Measurements from ENCODE around the gene PCBP4.
A peak's percentile ranks its signal among the peaks of the same experiment; 100 is the strongest.

The PCBP4 gene

DNA sequence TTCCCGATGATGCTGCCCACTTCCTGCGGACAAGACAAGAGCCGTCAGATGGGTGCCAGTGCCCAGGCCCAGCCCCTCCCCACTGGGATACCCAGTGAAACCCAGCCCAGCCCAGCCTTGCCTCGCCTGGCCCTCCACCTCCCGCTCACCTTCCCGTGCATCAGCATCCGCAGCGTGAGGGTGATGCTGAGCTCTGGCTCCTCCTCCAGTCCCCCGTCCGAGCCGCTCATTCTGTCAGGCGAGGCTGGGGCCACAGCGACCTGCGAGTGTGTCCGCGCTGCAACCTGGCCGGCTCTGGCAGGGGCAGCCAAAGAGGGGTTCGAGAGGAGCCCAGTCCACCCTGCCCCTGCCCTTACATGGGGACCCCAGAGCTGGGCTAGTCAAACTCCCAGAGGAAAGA, 6.2 kb downstream of the PCBP4 start:
- DNase-seq, result no peak
- in situ Hi-C loops (cut with MboI; ENCODE audit: low pct_unique_long_range_greater_than_20kb, low sequenced_read_pairs), result no loop called here

DNA sequence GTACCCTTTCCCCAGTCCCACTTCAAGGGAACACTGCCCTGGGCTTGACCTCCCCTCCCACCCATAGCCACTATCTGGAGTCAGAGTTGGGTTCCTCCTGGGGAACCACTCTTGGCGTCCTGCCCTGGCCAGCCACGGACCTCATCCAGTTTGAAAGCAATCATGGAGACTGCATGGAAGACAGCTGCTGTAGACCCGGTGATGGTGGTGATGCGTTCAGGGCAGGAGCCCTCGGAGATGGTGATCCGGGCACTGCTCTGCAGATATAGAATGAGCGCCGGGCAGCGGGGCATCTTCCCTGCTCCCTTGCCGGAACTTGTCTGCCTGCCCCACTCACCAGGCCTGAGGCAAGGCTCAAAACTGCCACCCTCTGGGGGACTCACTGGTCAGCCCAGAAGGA, 6.9 kb downstream of the PCBP4 start:
- no peak for DNase-seq
- in situ Hi-C loops (cut with MboI; ENCODE audit: low pct_unique_long_range_greater_than_20kb, low sequenced_read_pairs), result no loop called here

DNA sequence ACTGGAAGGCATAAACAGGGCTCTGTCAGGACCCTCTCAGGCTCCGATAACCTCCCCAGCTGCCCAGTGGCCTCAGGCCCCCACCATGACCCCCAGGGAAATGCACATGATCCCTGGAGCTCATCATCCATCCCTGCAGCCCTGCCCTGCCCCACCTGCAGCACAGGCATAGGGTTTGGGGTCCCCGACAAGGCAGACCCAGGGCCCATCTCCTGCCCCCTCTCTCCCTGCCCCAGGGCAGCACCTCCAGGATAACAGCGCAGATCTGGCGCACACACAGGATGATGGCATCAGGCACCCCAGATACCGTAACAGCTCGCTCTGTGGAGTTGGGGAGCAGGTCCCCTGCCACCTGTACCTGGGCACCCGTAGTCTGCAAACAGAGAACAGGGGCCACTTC, 7.6 kb downstream of the PCBP4 start:
- in situ Hi-C loops (cut with MboI; ENCODE audit: low pct_unique_long_range_greater_than_20kb, low sequenced_read_pairs), result no loop called here
- DNase-seq, result no peak

DNA sequence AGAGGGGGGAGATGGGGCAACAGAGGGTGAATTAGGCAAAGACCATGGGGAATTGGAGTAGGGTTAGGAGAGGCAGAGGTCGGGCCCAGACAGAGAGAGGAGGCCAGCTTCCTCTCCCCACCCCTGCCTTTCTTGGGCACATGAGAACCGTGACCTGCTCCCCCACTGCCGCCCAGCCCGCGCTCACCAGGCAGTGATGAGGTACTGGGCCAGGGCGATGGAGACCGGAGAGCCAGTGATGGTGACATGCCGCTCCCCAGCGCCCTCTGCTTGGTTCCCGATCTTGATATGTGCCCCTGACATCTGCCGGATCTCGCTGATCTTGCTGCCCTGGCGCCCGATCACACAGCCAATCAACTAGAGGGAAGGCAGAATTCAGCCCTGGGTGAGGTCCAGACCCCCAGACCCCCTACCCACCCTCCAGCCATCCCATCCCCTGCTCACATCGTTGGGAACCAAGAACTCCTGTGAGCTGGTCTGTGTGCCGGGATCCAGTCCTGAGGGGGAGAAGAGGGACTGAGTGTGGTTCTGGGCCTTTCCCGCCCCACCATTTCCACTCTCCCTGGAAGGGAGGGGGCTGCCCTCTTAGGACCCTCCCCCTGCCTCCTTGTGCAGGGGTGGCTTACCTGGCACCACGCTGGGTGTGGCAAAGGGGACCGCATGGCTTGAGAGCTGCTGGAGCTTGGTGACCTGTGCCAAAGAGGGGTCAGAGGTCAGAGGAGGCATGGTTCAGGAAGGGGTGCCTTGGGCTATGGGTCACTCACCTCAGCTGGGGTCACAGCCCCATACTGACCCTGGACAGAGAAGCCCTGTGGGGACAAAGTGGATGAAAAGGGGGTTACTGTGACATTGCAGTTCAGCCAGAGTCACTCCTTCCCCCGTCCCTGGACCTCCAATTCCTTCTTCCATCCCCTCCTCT, 8.4 kb downstream of the PCBP4 start:
- in situ Hi-C loops (cut with MboI; ENCODE audit: low pct_unique_long_range_greater_than_20kb, low sequenced_read_pairs), result no loop called here

DNA sequence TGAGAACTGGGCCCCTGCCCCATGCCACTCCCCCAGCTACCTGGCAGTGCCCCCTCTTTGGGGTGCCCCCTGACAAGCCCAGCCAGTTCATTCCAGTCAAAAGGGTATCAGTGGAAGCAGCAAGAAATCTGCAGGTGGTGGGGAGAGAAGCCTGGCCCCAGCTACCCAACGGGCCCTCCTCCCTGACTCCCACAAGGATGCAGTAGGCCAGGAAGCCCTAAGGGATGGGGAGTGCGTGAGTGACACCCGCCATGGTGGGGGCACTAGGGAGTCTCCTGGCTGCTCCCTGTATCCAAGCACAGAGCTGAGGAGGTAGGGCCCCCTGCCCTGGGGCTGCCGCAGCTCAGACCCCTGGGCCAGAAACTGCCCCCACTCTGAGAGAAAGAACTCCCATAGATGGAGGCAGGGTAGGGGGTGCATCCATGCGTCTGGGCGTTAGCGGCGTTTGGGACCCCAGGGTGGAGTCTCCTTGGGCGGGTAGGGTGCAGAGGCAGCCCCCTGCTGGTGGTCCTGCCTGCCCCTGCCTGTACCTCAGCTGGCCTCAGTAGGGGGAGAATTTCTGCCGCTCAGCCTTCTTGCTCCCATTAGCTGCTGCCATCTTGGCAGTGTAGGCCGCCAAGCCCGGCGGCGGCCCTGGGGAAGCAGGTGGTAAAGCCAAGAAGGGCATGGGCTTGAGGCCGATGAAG, 9.6 kb downstream of the PCBP4 start:
- no peak for DNase-seq
- in situ Hi-C loops (cut with MboI; ENCODE audit: low pct_unique_long_range_greater_than_20kb, low sequenced_read_pairs), result no loop called here

More for the DNA sequence above, 8.4 kb downstream of the PCBP4 start:
- DNase-seq, result no peak

DNA sequence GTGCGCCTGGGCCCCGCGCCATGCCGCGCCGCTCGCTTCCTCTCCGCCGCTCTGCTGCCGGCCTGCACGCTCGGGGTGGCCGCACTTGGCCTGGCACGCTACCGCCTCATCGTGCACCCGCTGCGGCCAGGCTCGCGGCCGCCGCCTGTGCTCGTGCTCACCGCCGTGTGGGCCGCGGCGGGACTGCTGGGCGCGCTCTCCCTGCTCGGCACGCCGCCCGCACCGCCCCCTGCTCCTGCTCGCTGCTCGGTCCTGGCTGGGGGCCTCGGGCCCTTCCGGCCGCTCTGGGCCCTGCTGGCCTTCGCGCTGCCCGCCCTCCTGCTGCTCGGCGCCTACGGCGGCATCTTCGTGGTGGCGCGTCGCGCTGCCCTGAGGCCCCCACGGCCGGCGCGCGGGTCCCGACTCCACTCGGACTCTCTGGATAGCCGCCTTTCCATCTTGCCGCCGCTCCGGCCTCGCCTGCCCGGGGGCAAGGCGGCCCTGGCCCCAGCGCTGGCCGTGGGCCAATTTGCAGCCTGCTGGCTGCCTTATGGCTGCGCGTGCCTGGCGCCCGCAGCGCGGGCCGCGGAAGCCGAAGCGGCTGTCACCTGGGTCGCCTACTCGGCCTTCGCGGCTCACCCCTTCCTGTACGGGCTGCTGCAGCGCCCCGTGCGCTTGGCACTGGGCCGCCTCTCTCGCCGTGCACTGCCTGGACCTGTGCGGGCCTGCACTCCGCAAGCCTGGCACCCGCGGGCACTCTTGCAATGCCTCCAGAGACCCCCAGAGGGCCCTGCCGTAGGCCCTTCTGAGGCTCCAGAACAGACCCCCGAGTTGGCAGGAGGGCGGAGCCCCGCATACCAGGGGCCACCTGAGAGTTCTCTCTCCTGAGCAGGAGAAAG, 11.1 kb downstream of the PCBP4 start:
- DNase-seq, result no peak
- in situ Hi-C loops (cut with MboI; ENCODE audit: low pct_unique_long_range_greater_than_20kb, low sequenced_read_pairs), result no loop called here

DNA sequence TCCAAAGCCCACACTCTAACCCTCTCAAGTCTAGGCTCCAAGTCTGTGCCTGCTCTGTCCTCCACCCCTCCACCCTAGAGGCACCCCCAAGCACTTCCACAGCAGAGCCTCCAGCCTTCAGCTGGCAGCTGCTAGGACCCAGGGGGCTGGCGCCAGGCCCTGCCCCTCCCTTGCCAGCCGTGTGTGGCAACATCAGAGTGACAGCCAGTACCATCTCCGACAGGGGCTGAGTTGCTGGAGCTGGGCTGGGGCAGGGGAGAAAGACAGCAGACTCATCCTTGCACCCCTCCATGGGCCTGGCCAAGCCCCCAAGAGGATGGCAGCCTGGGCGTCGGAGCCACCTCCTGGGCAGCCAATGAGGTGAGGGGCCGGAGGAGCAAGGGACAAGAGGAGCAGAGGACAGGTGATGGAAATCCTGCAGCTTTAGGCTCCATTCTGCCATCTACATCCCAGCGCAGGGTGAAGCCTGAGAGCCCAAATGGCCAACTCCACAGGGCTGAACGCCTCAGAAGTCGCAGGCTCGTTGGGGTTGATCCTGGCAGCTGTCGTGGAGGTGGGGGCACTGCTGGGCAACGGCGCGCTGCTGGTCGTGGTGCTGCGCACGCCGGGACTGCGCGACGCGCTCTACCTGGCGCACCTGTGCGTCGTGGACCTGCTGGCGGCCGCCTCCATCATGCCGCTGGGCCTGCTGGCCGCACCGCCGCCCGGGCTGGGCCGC, 11.9 kb downstream of the PCBP4 start, which contains the start of gene GPR62:
Gene GPR62, plus strand, starts transcription at position 207 of the 718 bp plus-strand sequence. Its CDS starts 272 bp downstream, at position 479.
- no peak for DNase-seq
- in situ Hi-C loops (cut with MboI; ENCODE audit: low pct_unique_long_range_greater_than_20kb, low sequenced_read_pairs), result no loop called here

DNA sequence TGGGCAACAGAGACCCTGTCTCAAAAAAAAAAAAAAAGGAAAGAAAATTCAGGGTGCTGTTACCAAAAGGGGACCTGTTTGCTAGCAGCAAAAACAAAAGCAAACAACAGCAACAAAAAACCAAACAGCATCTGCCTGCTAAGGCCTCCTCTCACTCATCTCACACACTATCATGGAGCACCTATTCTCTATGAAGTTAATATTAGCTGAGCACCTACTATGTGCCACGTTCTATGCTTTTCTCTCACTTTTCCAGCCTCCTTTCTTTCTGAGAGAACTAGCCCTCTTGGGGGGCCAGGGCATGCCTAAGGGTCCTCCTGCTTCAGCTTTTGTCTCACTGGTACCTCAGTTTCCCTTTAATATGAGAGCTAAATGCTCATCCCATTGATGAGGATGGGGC, 12.5 kb downstream of the PCBP4 start:
- in situ Hi-C loops (cut with MboI; ENCODE audit: low pct_unique_long_range_greater_than_20kb, low sequenced_read_pairs), result no loop called here
- no peak for DNase-seq

DNA sequence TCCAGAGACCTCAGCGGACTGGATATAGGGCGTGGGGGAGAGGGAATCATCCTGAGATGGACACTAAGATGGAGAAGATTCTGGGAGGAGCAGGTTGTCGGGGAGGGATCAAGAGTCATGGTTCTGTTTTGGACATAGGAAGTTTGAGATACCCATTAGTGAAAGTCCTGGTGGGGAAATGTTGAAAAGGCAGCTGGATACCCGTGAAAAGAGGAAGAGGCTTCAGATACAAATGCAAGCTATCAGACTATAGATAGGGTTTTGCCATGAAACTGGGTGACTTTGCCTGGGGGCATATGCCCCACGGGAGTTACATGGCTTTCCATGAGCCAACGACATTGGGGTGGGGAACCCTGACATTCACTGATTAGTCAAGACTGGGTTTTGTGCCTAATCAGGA, 13.1 kb downstream of the PCBP4 start:
- DNase-seq, result peak; percentile 47
- in situ Hi-C loops (cut with MboI; ENCODE audit: low pct_unique_long_range_greater_than_20kb, low sequenced_read_pairs), result no loop called here

DNA sequence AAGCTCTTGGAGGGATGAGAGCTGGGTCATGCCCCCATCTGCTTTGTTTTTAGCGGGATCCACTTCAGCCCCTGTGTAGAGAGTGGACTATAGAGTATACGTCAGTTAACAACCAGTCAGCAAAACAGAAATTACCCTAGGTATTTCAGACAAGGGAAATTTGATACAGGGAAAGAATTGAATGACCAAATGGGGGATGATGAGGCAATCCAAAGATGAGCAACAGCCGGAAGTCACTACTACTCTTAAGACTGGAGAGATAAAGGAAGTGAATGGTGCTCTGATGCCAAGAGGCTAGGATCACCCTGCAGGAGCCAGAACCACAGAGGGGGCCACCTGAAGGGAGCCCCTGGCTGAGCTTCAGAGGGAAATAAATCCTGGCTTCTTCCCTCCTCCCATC, 13.8 kb downstream of the PCBP4 start:
- in situ Hi-C loops (cut with MboI; ENCODE audit: low pct_unique_long_range_greater_than_20kb, low sequenced_read_pairs), result no loop called here
- DNase-seq, result peak; percentile 64

DNA sequence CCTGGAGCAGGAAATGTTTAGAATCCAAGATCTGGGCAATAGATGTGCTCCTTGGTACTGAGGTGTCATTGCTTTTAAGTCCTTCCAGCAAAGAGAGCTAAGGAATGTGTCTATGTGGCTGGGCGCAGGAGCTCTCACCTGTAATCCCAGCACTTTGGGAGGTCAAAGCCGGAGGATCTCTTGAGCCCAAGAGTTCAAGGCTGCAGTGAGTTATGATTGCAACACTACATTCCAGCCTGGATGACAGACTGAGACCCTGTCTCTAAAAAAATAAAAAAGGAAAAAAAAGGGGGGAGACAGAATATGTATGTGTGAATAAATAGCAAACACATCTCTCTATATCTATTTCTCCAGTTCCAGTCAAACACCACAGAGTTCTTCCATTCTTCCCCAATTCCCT, 16.4 kb downstream of the PCBP4 start:
- in situ Hi-C loops (cut with MboI; ENCODE audit: low pct_unique_long_range_greater_than_20kb, low sequenced_read_pairs), result no loop called here

DNA sequence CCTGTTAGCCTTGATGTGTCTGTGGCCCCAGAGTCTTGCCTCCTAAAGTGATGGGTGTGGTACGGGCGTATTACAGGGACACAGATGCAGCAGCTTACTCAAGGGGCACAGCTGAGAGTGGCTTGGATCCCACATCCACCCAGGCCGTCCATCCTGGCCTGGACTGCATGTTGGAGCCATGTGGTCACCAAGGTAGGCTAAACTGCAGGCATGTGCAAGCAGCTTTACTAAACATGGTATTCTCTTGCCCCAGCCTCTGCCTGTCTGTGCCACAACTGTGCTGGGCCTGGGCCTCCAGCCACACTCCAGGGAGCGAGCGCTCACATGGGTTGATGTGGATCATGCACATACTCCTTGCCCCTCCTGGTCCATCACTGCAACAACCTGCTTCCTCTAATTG, 18.1 kb downstream of the PCBP4 start:
- in situ Hi-C loops (cut with MboI; ENCODE audit: low pct_unique_long_range_greater_than_20kb, low sequenced_read_pairs), result no loop called here
- no peak for DNase-seq

More for the DNA sequence above, 16.4 kb downstream of the PCBP4 start:
- DNase-seq, result no peak

DNA sequence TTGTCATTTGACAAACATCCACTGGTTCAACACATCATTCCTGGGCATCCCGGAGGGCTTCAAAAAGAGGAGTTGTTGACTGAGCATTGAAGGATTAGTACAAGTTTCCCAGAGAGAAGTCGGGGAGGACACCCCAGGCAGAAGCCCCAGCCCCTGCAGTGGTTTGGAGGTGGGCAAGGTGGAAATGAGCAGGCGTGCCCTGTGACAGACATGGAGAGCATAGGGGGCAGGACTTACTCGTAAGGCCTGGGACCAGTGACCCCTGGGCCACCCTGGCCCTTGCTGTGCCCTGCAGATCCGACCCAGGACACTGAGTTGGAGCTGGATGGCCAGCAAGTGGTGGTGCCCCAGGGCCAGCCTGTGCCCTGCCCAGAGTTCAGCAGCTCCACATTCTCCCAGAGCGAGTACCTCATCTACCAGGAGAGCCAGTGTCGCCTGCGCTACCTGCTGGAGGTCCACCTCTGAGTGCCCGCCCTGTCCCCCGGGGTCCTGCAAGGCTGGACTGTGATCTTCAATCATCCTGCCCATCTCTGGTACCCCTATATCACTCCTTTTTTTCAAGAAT, 19.2 kb downstream of the PCBP4 start:
- in situ Hi-C loops (cut with MboI; ENCODE audit: low pct_unique_long_range_greater_than_20kb, low sequenced_read_pairs), result no loop called here
- DNase-seq, result no peak

DNA sequence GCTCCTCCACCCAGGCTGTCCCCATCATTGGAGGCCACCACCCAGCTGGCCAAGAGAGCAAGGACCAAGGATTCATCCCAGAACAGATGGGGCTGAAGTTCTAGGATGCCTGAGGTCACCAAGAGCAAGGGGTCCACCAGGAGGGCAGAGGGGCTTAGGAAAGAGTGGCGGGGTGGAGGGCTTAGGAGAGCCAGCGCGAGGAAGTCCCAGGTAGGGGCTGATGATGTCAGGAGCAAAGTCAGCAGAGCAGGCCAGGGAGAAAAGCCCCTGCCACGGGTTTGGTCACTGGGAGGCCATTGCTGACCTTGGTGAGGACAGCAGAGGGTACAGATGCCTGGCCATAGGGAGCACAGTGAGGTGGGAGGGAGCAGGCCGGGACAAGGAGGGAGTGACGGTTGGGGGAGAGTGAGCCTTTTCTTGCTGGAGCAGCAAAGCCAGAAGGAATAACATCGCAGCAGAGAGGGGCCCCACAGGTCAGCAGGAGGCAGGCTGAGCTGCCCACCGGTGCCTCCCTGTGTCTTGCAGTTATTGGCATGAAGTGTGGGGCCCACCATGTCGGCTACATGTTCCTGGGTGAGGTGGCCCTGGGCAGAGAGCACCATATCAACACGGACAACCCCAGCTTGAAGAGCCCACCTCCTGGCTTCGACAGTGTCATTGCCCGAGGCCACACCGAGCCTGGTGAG, 19.9 kb downstream of the PCBP4 start:
- DNase-seq, result no peak
- in situ Hi-C loops (cut with MboI; ENCODE audit: low pct_unique_long_range_greater_than_20kb, low sequenced_read_pairs), result no loop called here

DNA sequence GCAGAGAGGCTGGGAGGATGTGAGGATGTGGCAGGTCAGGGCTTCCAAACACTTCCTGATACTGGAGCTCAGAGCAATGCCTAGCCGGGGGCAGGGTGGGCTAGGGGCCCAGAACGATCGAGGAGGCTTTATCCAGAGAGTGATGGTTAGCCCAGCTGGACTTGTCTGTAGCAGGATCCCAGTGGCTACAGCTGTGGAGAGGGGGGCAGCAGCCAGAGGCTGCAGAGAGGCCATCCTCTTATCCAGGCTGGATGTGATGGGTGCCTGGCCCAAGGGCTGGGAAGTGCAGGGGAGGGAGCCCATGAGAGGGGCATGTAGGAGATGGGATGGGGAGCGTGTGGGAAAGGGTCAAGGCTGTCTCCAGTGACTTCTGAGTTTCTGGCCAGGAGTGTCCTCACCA, 20.5 kb downstream of the PCBP4 start:
- in situ Hi-C loops (cut with MboI; ENCODE audit: low pct_unique_long_range_greater_than_20kb, low sequenced_read_pairs), result no loop called here
- DNase-seq, result no peak

DNA sequence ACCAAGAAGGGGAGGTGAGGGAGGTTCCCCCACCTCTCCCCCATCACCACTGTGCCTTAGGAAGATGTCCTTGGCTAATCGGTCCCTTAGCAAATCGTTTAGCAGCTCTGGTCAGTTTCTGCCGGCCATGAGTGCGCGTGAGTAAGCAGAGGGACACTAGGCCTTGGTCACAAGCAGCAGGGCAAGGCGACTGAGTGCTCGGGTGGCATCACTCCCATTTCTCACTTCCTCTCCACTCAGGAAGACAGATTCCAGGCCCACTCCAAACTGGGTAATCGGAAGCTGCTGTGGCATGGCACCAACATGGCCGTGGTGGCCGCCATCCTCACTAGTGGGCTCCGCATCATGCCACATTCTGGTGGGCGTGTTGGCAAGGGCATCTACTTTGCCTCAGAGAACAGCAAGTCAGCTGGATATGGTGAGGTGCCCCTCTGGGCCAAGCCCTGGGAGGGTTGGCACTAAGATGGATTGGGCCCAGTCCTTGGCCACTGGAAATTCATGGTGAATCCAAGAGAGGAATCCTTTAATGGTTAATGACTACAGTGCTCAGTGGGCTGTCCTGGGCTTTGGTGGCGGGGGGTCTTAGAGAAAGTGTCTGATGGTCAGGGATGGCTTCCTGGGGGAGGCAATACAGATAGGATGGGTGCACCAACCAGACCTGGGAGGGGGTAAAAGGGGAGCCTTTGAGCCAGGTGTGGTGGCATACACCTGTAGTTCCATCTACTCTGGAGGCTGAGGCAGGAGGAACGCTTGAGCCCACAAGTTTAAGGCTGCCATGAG, 21.1 kb downstream of the PCBP4 start:
- in situ Hi-C loops (cut with MboI; ENCODE audit: low pct_unique_long_range_greater_than_20kb, low sequenced_read_pairs), result no loop called here
- no peak for DNase-seq

DNA sequence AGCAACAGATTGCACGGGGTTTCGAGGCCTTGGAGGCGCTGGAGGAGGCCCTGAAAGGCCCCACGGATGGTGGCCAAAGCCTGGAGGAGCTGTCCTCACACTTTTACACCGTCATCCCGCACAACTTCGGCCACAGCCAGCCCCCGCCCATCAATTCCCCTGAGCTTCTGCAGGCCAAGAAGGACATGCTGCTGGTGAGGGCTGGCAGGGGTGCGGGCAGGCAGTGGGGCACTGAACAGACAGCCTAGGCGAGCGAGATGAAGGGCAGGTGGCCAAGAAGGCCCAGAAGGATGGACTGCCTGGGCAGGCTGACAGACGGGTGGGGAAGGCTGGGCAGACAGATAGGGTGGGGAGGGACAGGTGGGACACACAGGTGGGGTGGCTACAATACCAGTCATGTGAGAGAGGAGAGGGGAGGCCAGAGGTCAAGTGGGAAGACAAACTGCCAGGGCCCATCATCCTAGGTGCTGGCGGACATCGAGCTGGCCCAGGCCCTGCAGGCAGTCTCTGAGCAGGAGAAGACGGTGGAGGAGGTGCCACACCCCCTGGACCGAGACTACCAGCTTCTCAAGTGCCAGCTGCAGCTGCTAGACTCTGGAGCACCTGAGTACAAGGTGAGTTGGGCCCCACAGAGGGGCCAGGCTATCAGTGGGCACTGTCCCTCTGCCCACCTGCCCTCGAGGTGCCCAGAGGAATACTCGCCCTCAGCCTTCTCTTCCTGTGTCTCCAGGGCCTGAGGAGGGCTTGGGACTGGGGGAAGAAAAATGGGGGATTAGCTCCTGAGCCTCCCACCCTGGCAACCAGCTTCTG, 22.0 kb downstream of the PCBP4 start:
- no peak for DNase-seq
- in situ Hi-C loops (cut with MboI; ENCODE audit: low pct_unique_long_range_greater_than_20kb, low sequenced_read_pairs), result no loop called here

Data from KBM-7 (cell line).